Fibroblast of upper back skin (primary cell): ENCODE data around the gene OR2S2.
A peak's percentile ranks its signal among the peaks of the same experiment; 100 is the strongest.

ENCODE experiments used
- DNase-seq: peaks from one replicate; pipeline ENCODE4 v3.0.0-alpha.2; 2013

Gene OR2S2

GRCh38 chr9:35908504-35909125 lies 49.3 kb downstream of the OR2S2 start:
- DNase-seq = peak; percentile 64

- peak; percentile 98 for DNase-seq
Measured at GRCh38 chr9:35907711-35908503, 50.0 kb downstream of the OR2S2 start.
